Body of pancreas (tissue), 4 donors: ENCODE data around the gene TARDBP. TPM values are rescaled to one million over a fixed set of nuclear protein-coding genes. Genes with fewer than 3 reads are reported as not detected.
"Not testable (repeated sequence)": the region's sequence is repeated elsewhere in the genome, so short reads cannot be mapped to it uniquely, and the experiment has no call there.

Source experiments
- ATAC-seq: fragments of 150-250 bp; one replicate; pipeline ENCODE4 v1.9.1; 2016
- DNase-seq, 4 donors: peaks; one replicate each; pipeline ENCODE4 v3.0.0-alpha.2; 2019
- H3K27ac ChIP-seq, 4 donors: fragments of 200-600 bp; sonication (generic); 1 replicate in 3 of 4; 2 replicates in 1 of 4; pipeline versions ENCODE4 v1.5.1 to v1.6.1; 2016 to 2019; ENCODE audit warnings: mild to moderate bottlenecking in 1 of 4, mixed read lengths in 1 of 4, moderate library complexity in 1 of 4
- H3K27me3 ChIP-seq, 2 donors: fragments of 200-600 bp; sonication (generic); one replicate each; pipeline ENCODE4 v1.6.0; 2016; ENCODE audit warnings: mild to moderate bottlenecking in 1 of 2
- H3K36me3 ChIP-seq, 2 donors: fragments of 200-600 bp; sonication (generic); replicated peaks in 1 of 2; 2 replicates each; pipeline ENCODE4 v1.5.1; 2016; ENCODE audit warnings: low read depth in 2 of 2; ENCODE audit not compliant: insufficient read depth in 1 of 2
- H3K4me1 ChIP-seq: fragments of 200-600 bp; sonication (generic); one replicate; pipeline ENCODE4 v1.6.0; 2016
- H3K4me3 ChIP-seq, 2 donors: fragments of 200-600 bp; sonication (generic); 1 replicate in 1 of 2; 2 replicates in 1 of 2; pipeline ENCODE4 v1.5.1; 2016 to 2019
- H3K9me3 ChIP-seq, 3 donors: fragments of 200-600 bp; sonication (generic); 1 replicate in 2 of 3; 2 replicates in 1 of 3; pipeline ENCODE4 v1.5.1; 2016
- POLR2A ChIP-seq, 3 donors: fragments of 450-650 bp; IDR thresholded peaks; one replicate each; pipeline ENCODE4 v1.6.1; 2016; ENCODE audit warnings: antibody characterized with exemption in 3 of 3, mild to moderate bottlenecking in 2 of 3
- WGBS, 2 donors: methylation state at CpG; one replicate each; pipeline ENCODE4 v1.1.5; 2017; 5-methylcytosine and 5-hydroxymethylcytosine counted together
- intact Hi-C: fragments of 100-400 bp; cut with DNase I; formaldehyde crosslinking; loops from one replicate; pipeline ENCODE4 v1.15.1; 2023
- total RNA-seq, 2 donors: library from RNA; depleted of rRNA; stranded (reverse); fragments of >200 nt; gene quantifications; one replicate each; pipeline ENCODE4 v1.1.0, GENCODE V29; 2016
- TF ChIP-seq, protein P1 (sequence below), 7 experiments: fragments of 450-650 bp in 4 of 7; fragments of 200-600 bp in 3 of 7; sonication (generic) in 3 of 7; IDR thresholded peaks; one replicate each; pipeline ENCODE4 v1.5.1; 2016 to 2019; ENCODE audit warnings: antibody characterized with exemption in 7 of 7

TARDBP gene
- total RNA-seq, 2 donors from 2014 or later, result 104 to 136 TPM

DNA sequence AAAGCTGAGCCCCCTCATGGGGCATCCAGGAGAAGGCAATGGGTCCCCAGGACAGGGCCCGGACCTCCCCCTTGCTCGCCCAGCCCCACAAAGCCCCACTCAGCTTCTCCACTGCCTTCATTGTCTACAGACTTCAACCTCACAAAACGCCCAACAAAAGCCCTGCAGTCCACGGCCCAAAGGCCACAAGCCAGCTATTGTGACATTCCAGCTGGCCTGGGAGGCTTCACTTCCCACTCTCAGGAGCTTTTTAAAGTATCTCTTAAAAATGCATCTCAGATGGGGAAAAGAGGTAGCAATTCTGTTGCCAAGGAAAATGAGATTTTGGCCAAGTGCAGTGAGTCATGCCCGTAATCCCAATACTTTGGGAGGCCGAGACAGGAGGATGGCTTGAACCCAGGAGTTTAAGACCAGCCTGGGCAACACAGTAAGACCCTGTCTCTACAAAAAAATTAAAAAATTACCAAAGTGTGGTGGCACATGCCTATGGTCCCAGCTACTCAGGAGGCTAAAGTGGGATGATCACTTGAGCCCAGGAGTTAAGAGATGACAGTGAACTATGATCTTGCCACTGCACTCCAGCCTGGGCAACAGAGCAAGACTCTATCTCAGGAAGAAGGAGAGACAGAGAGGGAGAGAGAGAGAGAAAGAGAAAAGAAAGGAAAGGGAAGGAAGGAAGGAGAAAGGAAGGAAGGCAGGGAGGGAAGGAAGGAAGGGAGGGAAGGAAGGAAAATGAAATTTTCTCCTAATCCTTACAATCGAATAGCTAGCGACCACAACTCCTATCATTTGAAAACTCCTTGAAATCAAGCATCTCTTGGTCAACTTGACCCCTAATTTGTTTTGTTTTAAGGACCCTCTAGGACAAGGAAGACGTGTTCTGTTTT is 31.4 kb upstream of the TARDBP start:
- 66 to 72% methylated on average over 9 of the region's 9 CpGs for WGBS, 2 donors
- Histone ChIP-seq H3K4me1 (peaks cover 23% of the 10 kb centered on the region), H3K27ac (peak overlapping the region in 3 of 4 donors; percentile 68 to 85 (median 73)), H3K36me3 (no peaks in the 10 kb centered on the region), H3K27me3 (no peaks in the 10 kb centered on the region), H3K9me3 (no peaks in the 10 kb centered on the region), H3K4me3 (no peak overlapping the region)
- DNase-seq (peak in 1 of 4 donors; percentile 23), ATAC-seq (no peak)
- intact Hi-C loops, result no loop called here
- no peak for TF ChIP-seq POLR2A (IDR thresholded peaks at IDR 0.05)
- TF ChIP-seq, protein P1, sequence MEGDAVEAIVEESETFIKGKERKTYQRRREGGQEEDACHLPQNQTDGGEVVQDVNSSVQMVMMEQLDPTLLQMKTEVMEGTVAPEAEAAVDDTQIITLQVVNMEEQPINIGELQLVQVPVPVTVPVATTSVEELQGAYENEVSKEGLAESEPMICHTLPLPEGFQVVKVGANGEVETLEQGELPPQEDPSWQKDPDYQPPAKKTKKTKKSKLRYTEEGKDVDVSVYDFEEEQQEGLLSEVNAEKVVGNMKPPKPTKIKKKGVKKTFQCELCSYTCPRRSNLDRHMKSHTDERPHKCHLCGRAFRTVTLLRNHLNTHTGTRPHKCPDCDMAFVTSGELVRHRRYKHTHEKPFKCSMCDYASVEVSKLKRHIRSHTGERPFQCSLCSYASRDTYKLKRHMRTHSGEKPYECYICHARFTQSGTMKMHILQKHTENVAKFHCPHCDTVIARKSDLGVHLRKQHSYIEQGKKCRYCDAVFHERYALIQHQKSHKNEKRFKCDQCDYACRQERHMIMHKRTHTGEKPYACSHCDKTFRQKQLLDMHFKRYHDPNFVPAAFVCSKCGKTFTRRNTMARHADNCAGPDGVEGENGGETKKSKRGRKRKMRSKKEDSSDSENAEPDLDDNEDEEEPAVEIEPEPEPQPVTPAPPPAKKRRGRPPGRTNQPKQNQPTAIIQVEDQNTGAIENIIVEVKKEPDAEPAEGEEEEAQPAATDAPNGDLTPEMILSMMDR (IDR thresholded peaks at IDR 0.05), result no peak

DNA sequence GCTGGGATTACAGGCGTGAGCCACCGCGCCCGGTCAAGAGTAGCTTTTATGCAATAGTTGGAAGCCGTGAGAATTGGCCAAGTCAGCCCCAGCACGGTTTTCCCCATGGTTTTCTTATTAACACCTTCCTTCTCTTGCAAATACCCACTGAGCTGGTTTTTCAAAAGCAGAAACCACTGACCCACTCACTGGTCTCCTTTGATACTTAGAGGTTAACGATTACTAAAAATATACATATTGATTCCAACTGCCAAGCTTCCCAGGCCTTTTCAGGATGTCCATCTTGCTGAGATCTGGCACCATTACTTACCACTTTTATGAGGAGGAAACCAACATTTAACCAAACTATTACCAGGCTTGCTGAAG is 25.9 kb upstream of the TARDBP start:
- peak; percentile 56 for ATAC-seq
- 12 to 26% methylated on average over 7 of the region's 7 CpGs for WGBS, 2 donors
- no peaks in the 10 kb centered on the region for H3K9me3 ChIP-seq

DNA sequence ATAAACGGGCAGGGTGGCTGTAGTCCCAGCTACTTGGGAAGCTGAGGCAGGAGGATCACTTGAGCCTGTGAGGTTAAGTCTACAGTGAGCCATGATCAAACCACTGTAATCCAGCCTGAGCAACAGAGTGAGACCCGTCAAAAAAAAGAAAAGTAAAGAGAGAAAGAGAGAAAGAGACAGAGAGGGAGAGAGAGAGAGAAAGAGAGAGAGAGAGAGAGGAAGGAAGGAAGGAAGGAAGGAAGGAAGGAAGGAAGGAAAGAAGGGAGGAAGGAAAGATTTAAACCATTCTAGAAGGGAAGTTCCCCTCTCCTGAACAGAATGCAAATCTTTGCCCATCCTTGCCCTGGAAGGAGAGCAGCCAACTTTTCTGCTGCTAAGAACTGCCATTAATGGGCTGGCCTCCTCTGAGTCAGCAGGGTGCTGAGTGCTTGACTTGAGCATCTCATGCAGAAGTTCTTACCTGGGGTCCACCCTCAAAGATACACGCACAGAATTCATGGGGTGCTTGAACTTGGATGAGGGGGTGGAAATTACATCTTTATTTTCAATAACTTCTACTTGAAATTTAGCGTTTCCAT is 24.5 kb upstream of the TARDBP start:
- Histone ChIP-seq H3K4me3 (no peak overlapping the region), H3K4me1 (no peaks in the 10 kb centered on the region), H3K27ac (no peak overlapping the region), H3K36me3 (no peaks in the 10 kb centered on the region), H3K9me3 (no peaks in the 10 kb centered on the region), H3K27me3 (no peaks in the 10 kb centered on the region)
- no peak for TF ChIP-seq POLR2A (IDR thresholded peaks at IDR 0.05)
- TF ChIP-seq, protein P1 (IDR thresholded peaks at IDR 0.05), result no peak
- intact Hi-C loops, result no loop called here
- no peak for DNase-seq
- WGBS, 2 donors, result 74 to 78% methylated on average over 4 of the region's 4 CpGs
- ATAC-seq, result no peak

More for the DNA sequence above, 25.9 kb upstream of the TARDBP start:
- DNase-seq, result peak in 3 of 4 donors; percentile 42 to 55 (median 47)
- no peaks in the 10 kb centered on the region for H3K4me1 ChIP-seq
- H3K27ac ChIP-seq, result peak overlapping the region in 1 of 4 donors; percentile 40
- intact Hi-C loops, result no loop called here
- no peak overlapping the region for H3K4me3 ChIP-seq
- TF ChIP-seq POLR2A (IDR thresholded peaks at IDR 0.05), result no peak
- TF ChIP-seq, protein P1 (IDR thresholded peaks at IDR 0.05), result no peak
- H3K36me3 ChIP-seq, result no peaks in the 10 kb centered on the region
- H3K27me3 ChIP-seq, result no peaks in the 10 kb centered on the region

GRCh38 chr1:10989095-10989494 is 23.4 kb upstream of the TARDBP start:
- no peak for TF ChIP-seq POLR2A (IDR thresholded peaks at IDR 0.05)
- TF ChIP-seq, protein P1 (IDR thresholded peaks at IDR 0.05), result no peak
- WGBS, 2 donors, result 38 to 81% methylated on average over 2 to 5 of the region's 5 CpGs
- intact Hi-C loops, result no loop called here
- DNase-seq, result no peak
- Histone ChIP-seq H3K9me3 (no peaks in the 10 kb centered on the region), H3K27me3 (no peaks in the 10 kb centered on the region), H3K27ac (no peak overlapping the region), H3K4me3 (no peak overlapping the region), H3K36me3 (no peaks in the 10 kb centered on the region), H3K4me1 (no peaks in the 10 kb centered on the region)
- no peak for ATAC-seq

DNA sequence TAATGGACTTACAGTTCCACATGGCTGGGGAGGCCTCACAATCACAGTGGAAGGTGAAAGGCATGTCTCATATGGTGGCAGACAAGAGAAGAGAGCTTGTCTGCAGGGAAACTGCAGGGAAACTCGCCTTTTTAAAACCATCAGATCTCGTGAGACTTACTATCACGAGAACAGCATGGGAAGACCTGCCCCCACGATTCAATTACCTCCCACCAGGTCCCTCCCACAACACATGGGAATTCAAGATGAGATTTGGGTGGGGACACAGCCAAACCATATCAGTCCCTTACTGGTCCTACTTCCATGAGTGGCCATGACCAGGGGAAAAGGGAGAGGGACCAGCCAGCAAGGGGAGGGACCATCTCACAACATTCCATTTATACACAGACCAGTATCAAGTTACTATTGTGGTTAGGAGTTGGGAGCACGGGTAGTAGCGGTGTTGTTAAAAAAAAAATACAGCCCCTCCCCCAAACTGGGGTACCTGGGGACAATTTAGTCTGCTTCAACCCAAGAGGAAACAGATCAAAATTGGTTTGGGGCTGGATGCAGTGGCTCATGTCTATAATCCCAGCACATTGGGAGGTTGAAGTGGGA is 22.4 kb upstream of the TARDBP start:
- H3K4me3 ChIP-seq, H3K27me3 ChIP-seq, H3K27ac ChIP-seq, H3K4me1 ChIP-seq, intact Hi-C loops, H3K9me3 ChIP-seq, ATAC-seq, H3K36me3 ChIP-seq, DNase-seq: not testable (repeated sequence)
- 81 to 88% methylated on average over 6 of the region's 6 CpGs for WGBS, 2 donors
